ELR (cell line): ENCODE measurements around the gene RBM14.
A peak's percentile ranks its signal among the peaks of the same experiment; 100 is the strongest.
"Not testable (repeated sequence)": the region's sequence is repeated elsewhere in the genome, so short reads cannot be mapped to it uniquely, and the experiment has no call there.

ENCODE experiments used
- DNase-seq: peaks from one replicate; pipeline ENCODE4 v3.0.0-alpha.2; 2015; ENCODE audit warnings: low read depth

The RBM14 gene

GRCh38 chr11:66637557-66638176 lies 21.2 kb downstream of the RBM14 start:
- DNase-seq, result peak; percentile 50

- peak; percentile 100 for DNase-seq
These were observed 22.0 kb downstream of the RBM14 start, which contains the start of gene RBM4 for GRCh38 chr11:66638177-66639065. RBM4 (plus strand) TSS chr11:66638703; CDS start chr11:66639712, 1,009 bp downstream.

DNA sequence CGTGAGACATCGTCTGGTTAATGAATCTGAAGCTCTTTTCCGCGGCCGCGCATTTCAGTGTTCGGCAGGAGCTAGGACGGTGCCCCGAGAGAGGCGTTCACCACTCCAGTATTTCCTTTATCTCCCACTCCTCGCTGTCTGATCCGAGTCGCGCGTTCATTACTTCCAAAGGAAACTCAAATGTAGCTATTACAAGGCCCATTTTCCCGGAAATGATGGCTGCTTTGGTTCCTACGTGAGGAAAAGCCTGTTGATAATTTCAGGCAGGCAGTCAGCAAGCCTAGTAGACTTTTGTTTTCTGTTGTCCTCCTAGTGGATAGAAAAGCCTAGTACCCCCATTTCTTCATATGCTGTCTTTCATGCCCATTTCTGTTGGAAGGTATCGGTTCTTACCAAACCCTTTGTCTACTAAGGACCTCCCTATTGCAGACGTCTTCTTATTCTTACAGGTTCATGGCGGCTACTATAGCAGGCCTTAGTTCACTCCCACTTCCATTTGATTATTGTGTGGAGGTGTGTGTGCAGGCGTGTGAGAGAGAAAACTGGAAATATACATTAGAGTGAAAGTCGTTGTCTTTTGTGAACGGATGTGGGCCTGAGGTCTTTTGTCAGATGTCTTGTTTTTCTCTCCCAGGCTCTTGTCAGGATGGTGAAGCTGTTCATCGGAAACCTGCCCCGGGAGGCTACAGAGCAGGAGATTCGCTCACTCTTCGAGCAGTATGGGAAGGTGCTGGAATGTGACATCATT lies 22.8 kb downstream of the RBM14 start:
- DNase-seq, result peak; percentile 56

DNA sequence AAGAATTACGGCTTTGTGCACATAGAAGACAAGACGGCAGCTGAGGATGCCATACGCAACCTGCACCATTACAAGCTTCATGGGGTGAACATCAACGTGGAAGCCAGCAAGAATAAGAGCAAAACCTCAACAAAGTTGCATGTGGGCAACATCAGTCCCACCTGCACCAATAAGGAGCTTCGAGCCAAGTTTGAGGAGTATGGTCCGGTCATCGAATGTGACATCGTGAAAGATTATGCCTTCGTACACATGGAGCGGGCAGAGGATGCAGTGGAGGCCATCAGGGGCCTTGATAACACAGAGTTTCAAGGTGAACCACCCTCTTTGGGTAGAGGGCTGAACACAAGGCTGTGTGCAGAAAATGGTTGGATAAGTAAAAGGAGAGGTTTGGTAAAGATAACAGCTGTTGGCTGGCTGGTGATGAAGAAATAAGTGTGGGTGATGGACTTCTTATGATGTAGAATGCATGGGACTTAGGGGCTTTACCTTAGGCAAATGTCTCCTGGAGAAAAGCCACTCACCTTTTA lies 23.4 kb downstream of the RBM14 start:
- DNase-seq, result not testable (repeated sequence)

- no peak for DNase-seq
These were observed 25.4 kb downstream of the RBM14 start for GRCh38 chr11:66641834-66642233.

GRCh38 chr11:66643745-66644437 lies 27.5 kb downstream of the RBM14 start:
- no peak for DNase-seq

DNA sequence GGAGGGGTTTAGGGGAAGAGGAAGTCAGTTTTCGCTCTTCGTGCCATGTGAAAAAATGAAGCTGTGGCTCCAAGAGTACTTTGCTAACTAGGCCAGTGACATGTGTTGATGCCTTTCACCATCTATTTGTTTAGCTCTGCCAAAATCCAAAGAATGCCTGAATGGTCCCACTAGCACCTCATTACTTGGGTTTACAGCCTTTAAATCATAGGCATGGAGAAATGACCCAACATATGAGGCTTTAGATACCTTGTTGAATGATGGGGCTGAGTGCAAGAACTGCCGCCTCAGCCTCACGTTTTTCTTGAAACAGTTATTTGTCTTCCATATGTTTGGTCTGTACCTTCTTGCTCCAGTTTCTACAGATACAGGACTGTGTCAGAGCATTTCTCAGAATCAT lies 30.4 kb downstream of the RBM14 start:
- DNase-seq, result no peak

DNA sequence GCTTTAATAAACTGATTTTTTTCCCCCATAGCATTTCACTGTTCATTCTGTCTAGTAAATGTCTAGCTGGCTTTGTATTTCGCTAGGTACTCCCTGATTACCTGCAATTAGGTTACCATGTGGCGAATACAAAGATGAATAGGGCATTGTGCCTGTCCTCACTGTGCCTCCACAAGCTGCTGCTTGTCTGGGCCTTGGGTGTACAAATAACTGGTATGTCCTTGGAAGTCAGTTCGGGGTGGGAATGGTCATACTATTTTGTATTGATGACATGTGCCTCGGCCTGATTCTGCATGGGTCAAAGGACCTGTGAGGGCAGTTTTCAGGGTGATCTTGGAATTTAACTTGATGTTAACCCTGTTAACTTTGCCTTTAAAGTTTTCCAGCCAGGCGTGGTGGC lies 33.5 kb downstream of the RBM14 start:
- no peak for DNase-seq

GRCh38 chr11:66651016-66651415 lies 34.6 kb downstream of the RBM14 start:
- DNase-seq, result peak; percentile 35

DNA sequence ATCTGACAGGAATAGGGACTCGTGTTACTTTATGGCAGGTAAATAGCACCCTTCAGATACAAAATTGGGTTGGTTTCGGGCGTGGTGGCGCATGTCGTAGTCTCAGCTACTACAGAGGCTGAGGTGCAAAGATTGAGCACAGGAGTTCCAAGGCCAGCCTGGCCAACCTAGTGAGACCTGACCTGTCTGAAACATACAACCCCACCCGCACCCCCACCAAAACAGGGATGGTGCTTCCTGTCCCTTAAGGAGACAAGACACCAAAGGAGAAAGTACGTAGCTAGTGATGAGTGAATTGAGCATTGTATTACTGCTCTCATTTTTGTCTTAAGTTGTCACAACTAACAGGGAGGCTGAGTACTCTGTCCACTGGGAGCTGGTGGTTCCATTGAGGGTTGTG lies 36.2 kb downstream of the RBM14 start:
- DNase-seq, result no peak

GRCh38 chr11:66653123-66653522 lies 36.7 kb downstream of the RBM14 start:
- DNase-seq, result peak; percentile 53

DNA sequence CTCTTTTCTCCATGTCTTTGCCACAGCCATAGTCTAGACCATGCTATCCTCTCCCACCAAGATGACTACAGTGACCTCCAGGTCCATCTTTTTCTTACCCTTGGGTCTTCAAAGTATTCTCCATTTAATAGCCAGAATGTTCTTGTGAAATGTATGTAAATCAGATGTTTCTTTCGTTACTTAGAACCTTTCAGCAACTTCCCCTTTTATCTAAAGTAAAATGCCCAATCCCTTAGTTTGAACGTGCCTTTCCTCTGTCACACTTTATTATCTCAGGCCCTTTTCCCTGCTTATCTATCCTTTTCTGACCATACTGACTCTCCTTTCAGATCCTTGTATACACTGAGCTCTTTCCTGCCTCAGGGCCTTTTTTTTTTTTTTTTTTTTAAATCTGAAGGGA lies 43.3 kb downstream of the RBM14 start:
- DNase-seq, result no peak

DNA sequence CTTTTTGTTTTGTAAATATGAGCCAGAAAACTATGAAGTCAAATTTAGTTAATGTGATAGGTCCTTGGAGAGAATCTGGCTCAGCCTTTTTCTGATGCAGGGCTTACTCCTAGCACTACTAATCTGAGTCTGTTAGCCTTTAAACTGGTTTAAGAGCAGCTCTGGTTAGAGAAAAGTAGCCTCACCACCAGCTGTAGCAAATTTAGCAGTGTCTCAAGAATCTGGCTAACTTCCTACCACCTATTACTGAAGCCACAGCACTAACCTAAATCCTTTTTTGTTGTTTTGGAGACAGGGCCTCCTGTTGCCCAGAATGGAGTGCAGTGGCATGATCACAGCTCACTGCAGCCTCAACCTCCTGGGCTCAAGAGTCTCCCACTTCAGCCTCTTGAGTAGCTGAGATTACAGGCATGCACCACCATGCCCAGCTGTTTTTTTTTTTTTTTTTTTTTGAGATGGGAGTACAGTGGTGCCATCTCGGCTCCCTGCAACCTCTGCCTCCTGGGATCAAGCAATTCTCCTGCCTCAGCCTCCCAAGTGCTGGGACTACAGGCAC lies 47.4 kb downstream of the RBM14 start:
- no peak for DNase-seq

DNA sequence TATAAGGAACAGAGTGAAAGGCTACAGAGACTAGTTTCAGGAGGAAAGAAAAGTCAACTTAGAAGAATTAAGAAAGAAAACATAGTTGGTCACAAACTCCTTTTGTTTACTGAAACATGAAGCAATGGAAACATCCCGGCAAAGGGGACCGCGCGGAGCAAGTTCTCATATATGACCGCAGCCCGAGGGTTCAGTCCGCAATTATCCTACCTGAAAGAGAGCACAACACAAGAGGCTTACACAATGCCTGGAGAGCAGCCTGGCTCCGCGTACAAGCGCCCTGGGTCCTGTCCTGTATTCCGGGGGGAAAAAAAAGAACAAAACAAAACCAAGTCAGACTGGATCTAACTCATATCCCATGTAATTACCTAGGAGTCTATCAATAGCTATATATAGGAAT lies 48.9 kb downstream of the RBM14 start:
- DNase-seq, result no peak

GRCh38 chr11:66670816-66671215 lies 54.4 kb downstream of the RBM14 start:
- DNase-seq, result no peak

- no peak for DNase-seq
These were observed 58.7 kb downstream of the RBM14 start for GRCh38 chr11:66674964-66675602.

DNA sequence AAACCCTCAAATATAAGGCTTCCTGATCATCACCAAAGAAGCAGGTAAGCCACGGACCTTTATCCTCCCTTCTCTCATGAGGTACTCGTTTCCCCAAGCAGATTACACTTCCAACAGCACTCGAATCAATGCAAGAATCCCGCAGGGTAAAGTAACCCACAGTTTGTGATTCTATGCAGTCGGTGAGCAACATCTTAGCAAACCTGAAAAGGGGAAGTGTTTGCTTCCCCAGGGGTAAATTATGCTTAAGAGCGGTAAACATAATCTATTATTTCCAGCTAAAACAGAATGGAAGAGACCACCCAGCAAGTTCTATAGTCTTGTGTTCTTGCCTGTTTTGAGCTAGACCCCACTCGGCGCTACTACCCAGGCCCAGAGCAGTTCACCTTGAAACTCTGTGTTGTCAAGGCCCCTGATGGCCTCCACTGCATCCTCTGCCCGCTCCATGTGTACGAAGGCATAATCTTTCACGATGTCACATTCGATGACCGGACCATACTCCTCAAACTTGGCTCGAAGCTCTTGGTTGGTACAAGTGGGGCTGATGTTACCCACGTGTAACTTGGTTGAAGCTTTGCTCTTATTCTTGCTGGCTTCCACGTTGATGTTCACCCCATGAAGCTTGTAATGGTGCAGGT lies 60.0 kb downstream of the RBM14 start:
- no peak for DNase-seq
